Loucy (cell line): Measurements from ENCODE around the gene UGT1A6.

Source experiments
- H2AFZ ChIP-seq: fragments of 200-600 bp; sonication (generic); 2 replicates; pipeline ENCODE4 v1.6.0; 2016; ENCODE audit warnings: antibody characterized with exemption, mild to moderate bottlenecking, low read length, moderate library complexity
- H3F3A ChIP-seq: fragments of 200-600 bp; 2 replicates; pipeline ENCODE4 v1.6.0; 2016; ENCODE audit warnings: antibody characterized with exemption, low read depth, mild to moderate bottlenecking
- H3K27me3 ChIP-seq: fragments of 200-600 bp; sonication (generic); 2 replicates; pipeline ENCODE4 v1.6.1; 2014; ENCODE audit warnings: low read length, mild to moderate bottlenecking; ENCODE audit not compliant: insufficient read depth, poor library complexity, severe bottlenecking
- H3K36me3 ChIP-seq: fragments of 200-600 bp; sonication (generic); 2 replicates; pipeline ENCODE4 v1.6.1; 2016; ENCODE audit warnings: low read length; ENCODE audit not compliant: insufficient read depth
- H3K4me1 ChIP-seq: fragments of 200-600 bp; sonication (generic); 2 replicates; pipeline ENCODE4 v1.5.1; 2014; ENCODE audit warnings: low read length, mild to moderate bottlenecking; ENCODE audit not compliant: insufficient read depth, poor library complexity, severe bottlenecking
- H3K4me2 ChIP-seq: fragments of 200-600 bp; sonication (generic); 2 replicates; pipeline ENCODE4 v1.6.0; 2014; ENCODE audit warnings: antibody characterized with exemption, low read length, low read depth, mild to moderate bottlenecking; ENCODE audit not compliant: poor library complexity, severe bottlenecking
- H3K4me3 ChIP-seq: fragments of 200-600 bp; sonication (generic); 2 replicates; pipeline ENCODE4 v1.5.1; 2014; ENCODE audit warnings: low read length, mild to moderate bottlenecking, mixed read lengths; ENCODE audit not compliant: poor library complexity, severe bottlenecking
- H3K79me2 ChIP-seq: fragments of 200-600 bp; sonication (generic); 2 replicates; pipeline ENCODE4 v1.6.1; 2014; ENCODE audit warnings: low read length; ENCODE audit not compliant: insufficient read depth
- H3K9ac ChIP-seq: fragments of 200-600 bp; sonication (generic); 2 replicates; pipeline ENCODE4 v1.6.0; 2014; ENCODE audit warnings: mild to moderate bottlenecking, low read depth, low read length, moderate library complexity; ENCODE audit not compliant: poor library complexity, severe bottlenecking
- H3K9me2 ChIP-seq: fragments of 200-600 bp; sonication (generic); replicated peaks from 2 replicates; pipeline ENCODE4 v1.6.1; 2016; ENCODE audit warnings: low read depth, low read length, mixed read lengths
- H3K9me3 ChIP-seq: fragments of 200-600 bp; sonication (generic); 2 replicates; pipeline ENCODE4 v1.6.1; 2014; ENCODE audit warnings: mild to moderate bottlenecking, antibody characterized with exemption, low read length, low read depth; ENCODE audit not compliant: insufficient read depth
- H4K20me1 ChIP-seq: fragments of 200-600 bp; sonication (generic); 2 replicates; pipeline ENCODE4 v1.6.0; 2014; ENCODE audit warnings: antibody characterized with exemption, low read length, mild to moderate bottlenecking; ENCODE audit not compliant: insufficient read depth, poor library complexity, severe bottlenecking
- CTCF ChIP-seq: fragments of 200-600 bp; sonication (generic); conservative IDR thresholded peaks from 2 replicates; pipeline ENCODE4 v1.5.1; 2014; ENCODE audit warnings: mild to moderate bottlenecking, antibody characterized with exemption, low read length
- EZH2phosphoT487 ChIP-seq: fragments of 200-600 bp; IDR thresholded peaks from 2 replicates; pipeline ENCODE4 v1.6.1; 2018; ENCODE audit warnings: antibody characterized with exemption, mild to moderate bottlenecking, moderate library complexity, borderline replicate concordance

UGT1A6 gene

GRCh38 chr2:233795735-233796171, 103.1 kb downstream of the UGT1A6 start:
- Histone ChIP-seq H2AFZ (no peak overlapping the region), H3K9me2 (no peaks in the 10 kb centered on the region), H3K4me3 (no peak overlapping the region), H3K4me2 (no peak overlapping the region), H3K9me3 (no peaks in the 10 kb centered on the region), H4K20me1 (no peaks in the 10 kb centered on the region), H3K36me3 (no peaks in the 10 kb centered on the region), H3F3A (no peaks in the 10 kb centered on the region), H3K27me3 (no peaks in the 10 kb centered on the region), H3K4me1 (no peaks in the 10 kb centered on the region), H3K79me2 (no peaks in the 10 kb centered on the region), H3K9ac (no peak overlapping the region)
- TF ChIP-seq EZH2phosphoT487 (no peak), CTCF (no peak)

GRCh38 chr2:233796254-233796653, 103.6 kb downstream of the UGT1A6 start:
- H3K9ac ChIP-seq, result no peak overlapping the region

GRCh38 chr2:233798335-233799086, 105.8 kb downstream of the UGT1A6 start:
- no peaks in the 10 kb centered on the region for H3K9me3 ChIP-seq
- no peak overlapping the region for H2AFZ ChIP-seq
- H4K20me1 ChIP-seq, result no peaks in the 10 kb centered on the region
- H3F3A ChIP-seq, result no peaks in the 10 kb centered on the region
- no peak for TF ChIP-seq EZH2phosphoT487
- no peaks in the 10 kb centered on the region for H3K79me2 ChIP-seq
- no peaks in the 10 kb centered on the region for H3K27me3 ChIP-seq
- H3K4me2 ChIP-seq, result no peak overlapping the region
- H3K9ac ChIP-seq, result no peak overlapping the region
- H3K4me1 ChIP-seq, result no peaks in the 10 kb centered on the region
- H3K36me3 ChIP-seq, result no peaks in the 10 kb centered on the region
- H3K9me2 ChIP-seq, result no peaks in the 10 kb centered on the region
- H3K4me3 ChIP-seq, result no peak overlapping the region

More at GRCh38 chr2:233796254-233796653, 103.6 kb downstream of the UGT1A6 start:
- H4K20me1 ChIP-seq, result no peaks in the 10 kb centered on the region
- no peak overlapping the region for H3K4me3 ChIP-seq
- H3K4me2 ChIP-seq, result no peak overlapping the region
- no peak overlapping the region for H2AFZ ChIP-seq
- no peaks in the 10 kb centered on the region for H3K9me3 ChIP-seq
- no peaks in the 10 kb centered on the region for H3F3A ChIP-seq
- no peaks in the 10 kb centered on the region for H3K9me2 ChIP-seq
- H3K36me3 ChIP-seq, result no peaks in the 10 kb centered on the region
- no peaks in the 10 kb centered on the region for H3K4me1 ChIP-seq
- TF ChIP-seq CTCF (no peak), EZH2phosphoT487 (no peak)
- H3K27me3 ChIP-seq, result no peaks in the 10 kb centered on the region
- H3K79me2 ChIP-seq, result no peaks in the 10 kb centered on the region
